ENCODE measurements around the gene PIGZ. TPM values are rescaled to one million over a fixed set of nuclear protein-coding genes. Genes with fewer than 3 reads are reported as not detected.

Gene PIGZ
- total RNA-seq, 2 donors from 2014 or later: 4.7 to 11.3 TPM

GRCh38 chr3:197006446-197006845, 37.8 kb upstream of the PIGZ start:
- intact Hi-C loops (cut with DNase I): no loop called here
- H3K36me3 ChIP-seq: no peaks in the 10 kb centered on the region
- H3K4me1 ChIP-seq (replicated peaks): peaks cover 4% of the 10 kb centered on the region
- no peaks in the 10 kb centered on the region for H3K27me3 ChIP-seq (replicated peaks; ENCODE audit: insufficient read depth)
- TF ChIP-seq POLR2A (IDR thresholded peaks at IDR 0.05) (no peak), POLR2AphosphoS5 (IDR thresholded peaks at IDR 0.05) (no peak), CTCF (IDR thresholded peaks at IDR 0.05) (no peak)
- DNase-seq (ENCODE audit: low spot score): no peak
- no peak overlapping the region for H3K27ac ChIP-seq
- no peak overlapping the region for H3K4me3 ChIP-seq
- no peaks in the 10 kb centered on the region for H3K9me3 ChIP-seq
- WGBS: 84% methylated on average over 9 of the region's 11 CpGs

- peak overlapping the region; percentile 85 to 93 for H3K27ac ChIP-seq
- TF ChIP-seq POLR2AphosphoS5 (IDR thresholded peaks at IDR 0.05) (no peak), POLR2A (IDR thresholded peaks at IDR 0.05) (no peak), CTCF (IDR thresholded peaks at IDR 0.05) (no peak)
- intact Hi-C loops (cut with DNase I): no loop called here
- peak; percentile 43 for DNase-seq (ENCODE audit: low spot score)
- H3K4me3 ChIP-seq: peak overlapping the region; percentile 57 to 58
- 18% methylated on average over 45 of the region's 61 CpGs for WGBS
- H3K4me1 ChIP-seq (replicated peaks): peaks cover 4% of the 10 kb centered on the region
- H3K27me3 ChIP-seq (replicated peaks; ENCODE audit: insufficient read depth): no peaks in the 10 kb centered on the region
- no peaks in the 10 kb centered on the region for H3K36me3 ChIP-seq
- H3K9me3 ChIP-seq: no peaks in the 10 kb centered on the region
These were observed 35.1 kb upstream of the PIGZ start for GRCh38 chr3:197003461-197004385.

GRCh38 chr3:197002701-197003454, 34.2 kb upstream of the PIGZ start:
- intact Hi-C loops (cut with DNase I): loop anchor here (1.0 kb wide), 1 partner anchor 183 kb away; no protein-coding TSS in a partner anchor
- peak overlapping the region; percentile 57 to 58 for H3K4me3 ChIP-seq

GRCh38 chr3:197001972-197002700, 33.5 kb upstream of the PIGZ start:
- Histone ChIP-seq H3K27me3 (replicated peaks; ENCODE audit: insufficient read depth) (no peaks in the 10 kb centered on the region), H3K36me3 (no peaks in the 10 kb centered on the region), H3K9me3 (no peaks in the 10 kb centered on the region), H3K4me1 (replicated peaks) (peaks cover 4% of the 10 kb centered on the region), H3K27ac (peak overlapping the region; percentile 85 to 93), H3K4me3 (peak overlapping the region; percentile 57 to 58)
- 16% methylated on average over 55 of the region's 55 CpGs for WGBS
- no peak for TF ChIP-seq CTCF (IDR thresholded peaks at IDR 0.05)
- no peak for TF ChIP-seq POLR2AphosphoS5 (IDR thresholded peaks at IDR 0.05)
- no peak for TF ChIP-seq POLR2A (IDR thresholded peaks at IDR 0.05)
- intact Hi-C loops (cut with DNase I): loop anchor here (1.0 kb wide), 1 partner anchor 184 kb away; no protein-coding TSS in a partner anchor
- DNase-seq (ENCODE audit: low spot score): peak; percentile 23

More at GRCh38 chr3:197002701-197003454, 34.2 kb upstream of the PIGZ start:
- Histone ChIP-seq H3K4me1 (replicated peaks) (peaks cover 4% of the 10 kb centered on the region), H3K27me3 (replicated peaks; ENCODE audit: insufficient read depth) (no peaks in the 10 kb centered on the region), H3K27ac (peak overlapping the region; percentile 85 to 93), H3K36me3 (no peaks in the 10 kb centered on the region), H3K9me3 (no peaks in the 10 kb centered on the region)
- WGBS: 1% methylated on average over 46 of the region's 113 CpGs
- TF ChIP-seq POLR2A (IDR thresholded peaks at IDR 0.05) (no peak), CTCF (IDR thresholded peaks at IDR 0.05) (peak; percentile 65 to 88 (median 74))
- peak; percentile 84 for DNase-seq (ENCODE audit: low spot score)
